Uterus (tissue), 2 donors: ENCODE measurements around the gene PEDS1.

Experiments used
- POLR2A ChIP-seq, 2 donors: fragments of 450-650 bp; IDR thresholded peaks; one replicate each; pipeline ENCODE4 v1.6.1; 2016; ENCODE audit warnings: antibody characterized with exemption in 2 of 2, mild to moderate bottlenecking in 1 of 2, moderate library complexity in 1 of 2
- TF ChIP-seq, protein P1 (sequence below), 4 experiments: fragments of 200-600 bp in 2 of 4; fragments of 450-650 bp in 2 of 4; sonication (generic) in 2 of 4; IDR thresholded peaks; one replicate each; pipeline ENCODE4 v1.5.1; 2016 to 2019; ENCODE audit warnings: antibody characterized with exemption in 4 of 4, mild to moderate bottlenecking in 2 of 4, moderate library complexity in 1 of 4

DNA sequence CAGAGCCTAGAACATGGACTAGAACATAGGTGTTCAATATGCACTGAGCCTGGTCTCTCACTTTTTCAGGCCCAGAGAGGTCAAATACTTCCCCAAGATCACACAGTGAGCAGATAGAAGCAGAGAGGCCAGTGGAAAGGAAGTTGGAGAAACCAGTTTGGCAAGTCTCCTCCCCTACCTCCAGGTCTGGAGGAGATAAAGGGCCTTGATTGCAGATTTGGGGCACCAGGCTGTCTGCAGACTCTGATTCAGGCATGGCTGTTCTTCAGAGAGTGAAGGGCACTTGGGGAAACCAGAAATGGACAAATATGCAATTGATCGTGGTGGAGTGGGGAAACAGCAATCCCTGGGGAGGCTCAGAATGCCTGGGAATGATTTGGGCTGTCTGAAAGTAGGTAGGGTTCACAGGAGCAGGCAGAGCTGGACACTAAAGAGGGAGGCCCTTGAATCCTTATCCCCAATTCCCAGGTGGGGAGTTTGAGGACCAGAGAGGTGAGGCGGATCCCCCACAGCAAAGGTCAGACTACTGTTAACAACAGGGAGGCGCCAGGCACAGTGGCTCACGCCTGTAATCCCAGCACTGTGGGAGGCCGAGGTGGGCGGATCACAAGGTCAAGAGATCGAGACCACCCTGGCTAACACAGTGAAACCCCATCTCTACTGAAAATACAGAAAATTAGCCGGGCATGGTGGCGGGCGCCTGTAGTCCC, 2.3 kb downstream of the PEDS1 start:
- TF ChIP-seq, protein P1, sequence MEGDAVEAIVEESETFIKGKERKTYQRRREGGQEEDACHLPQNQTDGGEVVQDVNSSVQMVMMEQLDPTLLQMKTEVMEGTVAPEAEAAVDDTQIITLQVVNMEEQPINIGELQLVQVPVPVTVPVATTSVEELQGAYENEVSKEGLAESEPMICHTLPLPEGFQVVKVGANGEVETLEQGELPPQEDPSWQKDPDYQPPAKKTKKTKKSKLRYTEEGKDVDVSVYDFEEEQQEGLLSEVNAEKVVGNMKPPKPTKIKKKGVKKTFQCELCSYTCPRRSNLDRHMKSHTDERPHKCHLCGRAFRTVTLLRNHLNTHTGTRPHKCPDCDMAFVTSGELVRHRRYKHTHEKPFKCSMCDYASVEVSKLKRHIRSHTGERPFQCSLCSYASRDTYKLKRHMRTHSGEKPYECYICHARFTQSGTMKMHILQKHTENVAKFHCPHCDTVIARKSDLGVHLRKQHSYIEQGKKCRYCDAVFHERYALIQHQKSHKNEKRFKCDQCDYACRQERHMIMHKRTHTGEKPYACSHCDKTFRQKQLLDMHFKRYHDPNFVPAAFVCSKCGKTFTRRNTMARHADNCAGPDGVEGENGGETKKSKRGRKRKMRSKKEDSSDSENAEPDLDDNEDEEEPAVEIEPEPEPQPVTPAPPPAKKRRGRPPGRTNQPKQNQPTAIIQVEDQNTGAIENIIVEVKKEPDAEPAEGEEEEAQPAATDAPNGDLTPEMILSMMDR (IDR thresholded peaks at IDR 0.05) = no peak
- no peak for TF ChIP-seq POLR2A (IDR thresholded peaks at IDR 0.05)
